Panc1 (cell line): ENCODE data around the gene KCNMA1. TPM values are rescaled to one million over a fixed set of nuclear protein-coding genes. Genes with fewer than 3 reads are reported as not detected.

ENCODE experiments used
- ATAC-seq: fragments of 200-7000 bp; cut with Tn5 transposase; 2 replicates; pipeline ENCODE4 v1.9.1; 2020; ENCODE audit warnings: mild to moderate bottlenecking, moderate library complexity
- BruUV-seq: library from RNA; stranded (reverse); fragments of 400-500 nt; replicated peaks from 2 replicates; lab custom pipeline; 2021; lab: Mats Ljungman, UMichigan
- CTCF ChIA-PET: fragments of 300-600 bp; sonication (Branson Sonifier 250); formaldehyde crosslinking; loops from one replicate; lab custom pipeline; 2022; ENCODE audit warnings: antibody characterized with exemption; lab: Charles Lee
- POLR2A ChIA-PET: fragments of 300-600 bp; sonication (Branson Sonifier 250); formaldehyde crosslinking; loops from one replicate; lab custom pipeline; 2022; ENCODE audit warnings: antibody characterized with exemption; lab: Charles Lee
- DNase-seq: peaks from one replicate; pipeline ENCODE4 v3.0.0-alpha.2; 2010; ENCODE audit warnings: low read depth, low spot score
- H3K27ac ChIP-seq: 2 replicates; pipeline ENCODE4 v1.5.1; 2011; ENCODE audit warnings: mild to moderate bottlenecking, low read length, inconsistent platforms
- H3K27me3 ChIP-seq: fragments of 200-500 bp; sonication (Bioruptor generic); 2 replicates; pipeline ENCODE4 v1.6.0; 2014; ENCODE audit warnings: low read length, inconsistent platforms; ENCODE audit not compliant: control insufficient read depth, insufficient read depth
- H3K36me3 ChIP-seq: fragments of 200-500 bp; sonication (Bioruptor generic); 2 replicates; pipeline ENCODE4 v1.5.1; 2014; ENCODE audit warnings: inconsistent platforms, mild to moderate bottlenecking, low read length, moderate library complexity; ENCODE audit not compliant: control insufficient read depth, insufficient read depth
- H3K4me1 ChIP-seq: 2 replicates; pipeline ENCODE4 v1.5.1; 2011; ENCODE audit warnings: inconsistent platforms, mild to moderate bottlenecking, low read length, moderate library complexity; ENCODE audit not compliant: control insufficient read depth, insufficient read depth
- H3K4me3 ChIP-seq, 2 experiments: 2 replicates each; pipeline ENCODE4 v1.5.1; 2011 to 2012; ENCODE audit warnings: low read depth in 2 of 2, low read length in 2 of 2, mild to moderate bottlenecking in 2 of 2, inconsistent platforms in 1 of 2, moderate library complexity in 1 of 2
- H3K9me3 ChIP-seq: fragments of 200-500 bp; sonication (Bioruptor generic); 2 replicates; pipeline ENCODE4 v1.5.1; 2014; ENCODE audit warnings: low read depth, mild to moderate bottlenecking, inconsistent platforms, low read length, moderate library complexity; ENCODE audit not compliant: control insufficient read depth, insufficient read depth
- CTCF ChIP-seq: fragments of 450-650 bp; IDR thresholded peaks from 2 replicates; pipeline ENCODE4 v1.5.1; 2017; ENCODE audit warnings: mild to moderate bottlenecking
- POLR2AphosphoS5 ChIP-seq: IDR thresholded peaks from 2 replicates; pipeline ENCODE4 v1.6.1; 2012; ENCODE audit warnings: mild to moderate bottlenecking, low read depth, low read length, moderate library complexity
- REST ChIP-seq, 2 experiments: IDR thresholded peaks; 2 replicates each; pipeline ENCODE4 v1.6.1; 2011 to 2012; ENCODE audit warnings: low read depth in 2 of 2, control low read depth in 1 of 2, low read length in 1 of 2, mild to moderate bottlenecking in 1 of 2, moderate library complexity in 1 of 2; ENCODE audit not compliant: insufficient read depth in 1 of 2
- SIN3A ChIP-seq: IDR thresholded peaks from 2 replicates; pipeline ENCODE4 v1.6.1; 2012; ENCODE audit warnings: low read depth, mild to moderate bottlenecking, low read length, moderate library complexity, borderline replicate concordance; ENCODE audit not compliant: insufficient read depth
- TCF7L2 ChIP-seq: IDR thresholded peaks from 2 replicates; pipeline ENCODE4 v1.6.1; 2011; ENCODE audit warnings: mild to moderate bottlenecking, low read depth, low read length, inconsistent platforms
- in situ Hi-C: cut with HindIII; loops from 2 replicates; pipeline ENCODE4 v1.10.0; 2016; ENCODE audit warnings: low sequenced_read_pairs, low pct_unique_long_range_greater_than_20kb
- intact Hi-C: fragments of 100-400 bp; cut with micrococcal nuclease; formaldehyde crosslinking; loops from one replicate; pipeline ENCODE4 v1.10.0; 2022; ENCODE audit not compliant: unreplicated experiment
- total RNA-seq: library from RNA; stranded (reverse); gene quantifications from one replicate; pipeline ENCODE4 v1.2.1, GENCODE V29; 2021; ENCODE audit not compliant: unreplicated experiment

KCNMA1 gene
- total RNA-seq, 1 experiment from 2014 or later, result 91.9 TPM

- ChIA-PET CTCF (interaction anchor here (0.6 kb wide), 1 partner anchor 43 kb away, joined by 13 read pairs; no protein-coding TSS in a partner anchor), POLR2A (no interaction called here)
- peaks cover 3% of the 10 kb centered on the region for H3K36me3 ChIP-seq
These were observed 568.6 kb downstream of the KCNMA1 start for GRCh38 chr10:77068969-77069368.

GRCh38 chr10:77068272-77068671 is 569.3 kb downstream of the KCNMA1 start:
- no peak overlapping the region for H3K27ac ChIP-seq
- TF ChIP-seq TCF7L2 (no peak), POLR2AphosphoS5 (no peak), REST (IDR thresholded peaks at IDR 0.05; ENCODE audit: insufficient read depth in 1 of 2, low read depth in 2 of 2, low read length in 1 of 2) (no peak), SIN3A (no peak), CTCF (no peak)
- in situ Hi-C loops, result no loop called here
- H3K27me3 ChIP-seq, result no peaks in the 10 kb centered on the region
- DNase-seq (no peak), ATAC-seq (no peak)
- H3K4me1 ChIP-seq, result no peaks in the 10 kb centered on the region
- H3K9me3 ChIP-seq, result no peaks in the 10 kb centered on the region
- POLR2A ChIA-PET, result no interaction called here
- H3K4me3 ChIP-seq, result no peak overlapping the region
- intact Hi-C loops, result no loop called here
- no TSS peak for BruUV-seq
- H3K36me3 ChIP-seq, result no peaks in the 10 kb centered on the region; the same call in 1 of the 2 replicates
- CTCF ChIA-PET, result interaction anchor here (0.6 kb wide), 1 partner anchor 42 kb away, joined by 13 read pairs; no protein-coding TSS in a partner anchor

More at GRCh38 chr10:77068969-77069368, 568.6 kb downstream of the KCNMA1 start:
- DNase-seq (no peak), ATAC-seq (no peak)
- intact Hi-C loops (no loop called here), in situ Hi-C loops (no loop called here)
- BruUV-seq, result no TSS peak
- H3K4me1 ChIP-seq, result no peaks in the 10 kb centered on the region
- no peak overlapping the region for H3K4me3 ChIP-seq
- H3K27ac ChIP-seq, result no peak overlapping the region
- no peak for TF ChIP-seq SIN3A
- no peak for TF ChIP-seq POLR2AphosphoS5
- TF ChIP-seq REST (IDR thresholded peaks at IDR 0.05; ENCODE audit: insufficient read depth in 1 of 2, low read depth in 2 of 2, low read length in 1 of 2), result no peak
- no peak for TF ChIP-seq CTCF
- TF ChIP-seq TCF7L2, result no peak
- no peaks in the 10 kb centered on the region for H3K9me3 ChIP-seq
- H3K27me3 ChIP-seq, result no peaks in the 10 kb centered on the region
